SK-N-SH treated with all-trans-retinoic acid at 6 μM for 48 hours (cell line): Measurements from ENCODE around the gene CACNA1D.

Experiments
- ATAC-seq: fragments of 200-7000 bp; cut with Tn5 transposase; 3 replicates; pipeline ENCODE4 v1.9.1; 2020; ENCODE audit warnings: mild to moderate bottlenecking, moderate library complexity
- ARNTL ChIP-seq: fragments of 450-650 bp; formaldehyde crosslinking; IDR thresholded peaks from 2 replicates; pipeline ENCODE4 v1.5.0; 2020; ENCODE audit warnings: low read depth, mild to moderate bottlenecking, moderate library complexity, borderline replicate concordance
- CREB5 ChIP-seq: fragments of 250-450 bp; sonication (Bioruptor Pico); IDR thresholded peaks from 2 replicates; pipeline ENCODE4 v1.5.1; 2020; ENCODE audit warnings: low read depth, mild to moderate bottlenecking, moderate library complexity
- ESRRG ChIP-seq: fragments of 250-450 bp; sonication (Bioruptor Pico); IDR thresholded peaks from 2 replicates; pipeline ENCODE4 v1.6.1; 2021; ENCODE audit warnings: mild to moderate bottlenecking
- ISL1 ChIP-seq: fragments of 250-450 bp; sonication (Bioruptor Pico); IDR thresholded peaks from 2 replicates; pipeline ENCODE4 v2.1.2; 2022; ENCODE audit warnings: mild to moderate bottlenecking, moderate library complexity
- OSR1 ChIP-seq: fragments of 250-450 bp; sonication (Bioruptor Pico); IDR thresholded peaks from 2 replicates; pipeline ENCODE4 v1.8.0; 2022; ENCODE audit warnings: moderate library complexity, mild to moderate bottlenecking, inconsistent platforms
- PATZ1 ChIP-seq: fragments of 250-450 bp; sonication (Bioruptor Pico); IDR thresholded peaks from 2 replicates; pipeline ENCODE4 v1.8.0; 2020; ENCODE audit warnings: mild to moderate bottlenecking, moderate library complexity, borderline replicate concordance
- PPARA ChIP-seq: fragments of 250-450 bp; sonication (Bioruptor Pico); IDR thresholded peaks from 2 replicates; pipeline ENCODE4 v1.5.0; 2020; ENCODE audit warnings: mild to moderate bottlenecking, borderline replicate concordance
- RARB ChIP-seq: fragments of 250-450 bp; sonication (Bioruptor Pico); IDR thresholded peaks from 2 replicates; pipeline ENCODE4 v1.8.0; 2021; ENCODE audit warnings: mild to moderate bottlenecking, moderate library complexity
- SNAI2 ChIP-seq: fragments of 250-450 bp; sonication (Bioruptor Pico); IDR thresholded peaks from 2 replicates; pipeline ENCODE4 v1.5.0; 2020; ENCODE audit warnings: mild to moderate bottlenecking, moderate library complexity
- TCF4 ChIP-seq: fragments of 250-450 bp; sonication (Bioruptor Pico); IDR thresholded peaks from 2 replicates; pipeline ENCODE4 v1.8.0; 2021; ENCODE audit warnings: mild to moderate bottlenecking, moderate library complexity, borderline replicate concordance
- TOX ChIP-seq: fragments of 250-450 bp; sonication (Bioruptor Pico); IDR thresholded peaks from 2 replicates; pipeline ENCODE4 v1.8.0; 2021; ENCODE audit warnings: mild to moderate bottlenecking, moderate library complexity, borderline replicate concordance
- ZC3H10 ChIP-seq: fragments of 250-450 bp; sonication (Bioruptor Pico); IDR thresholded peaks from 2 replicates; pipeline ENCODE4 v1.5.1; 2021; ENCODE audit warnings: mild to moderate bottlenecking, moderate library complexity
- ZFP30 ChIP-seq: fragments of 450-650 bp; formaldehyde crosslinking; IDR thresholded peaks from 2 replicates; pipeline ENCODE4 v1.5.0; 2022; ENCODE audit warnings: mild to moderate bottlenecking, moderate library complexity
- ZNF565 ChIP-seq: fragments of 450-650 bp; formaldehyde crosslinking; conservative IDR thresholded peaks from 2 replicates; pipeline ENCODE4 v1.5.0; 2020; ENCODE audit warnings: low read depth, mild to moderate bottlenecking, moderate library complexity
- ZNF70 ChIP-seq: fragments of 450-650 bp; formaldehyde crosslinking; IDR thresholded peaks from 2 replicates; pipeline ENCODE4 v1.5.0; 2020; ENCODE audit warnings: mild to moderate bottlenecking, moderate library complexity
- ZNF8 ChIP-seq: fragments of 450-650 bp; formaldehyde crosslinking; IDR thresholded peaks from 2 replicates; pipeline ENCODE4 v1.5.0; 2020; ENCODE audit warnings: mild to moderate bottlenecking, moderate library complexity
- TF ChIP-seq, protein P1 (sequence below): fragments of 250-450 bp; sonication (Bioruptor Pico); IDR thresholded peaks from 2 replicates; pipeline ENCODE4 v1.5.1; 2021; ENCODE audit warnings: mild to moderate bottlenecking, moderate library complexity
- TF ChIP-seq, protein P2 (sequence below): fragments of 250-450 bp; sonication (Bioruptor Pico); IDR thresholded peaks from 2 replicates; pipeline ENCODE4 v1.8.0; 2021; ENCODE audit warnings: low read depth, mild to moderate bottlenecking, moderate library complexity, borderline replicate concordance
- TF ChIP-seq, protein P3 (sequence below): fragments of 250-450 bp; sonication (Bioruptor Pico); IDR thresholded peaks from 2 replicates; pipeline ENCODE4 v1.5.0; 2020; ENCODE audit warnings: mild to moderate bottlenecking, moderate library complexity

CACNA1D gene

GRCh38 chr3:53589806-53590205 lies 95.4 kb downstream of the CACNA1D start (continued):
- TF ChIP-seq CREB5 (CRISPR knock-in tag) = no peak
- TF ChIP-seq, protein P1, sequence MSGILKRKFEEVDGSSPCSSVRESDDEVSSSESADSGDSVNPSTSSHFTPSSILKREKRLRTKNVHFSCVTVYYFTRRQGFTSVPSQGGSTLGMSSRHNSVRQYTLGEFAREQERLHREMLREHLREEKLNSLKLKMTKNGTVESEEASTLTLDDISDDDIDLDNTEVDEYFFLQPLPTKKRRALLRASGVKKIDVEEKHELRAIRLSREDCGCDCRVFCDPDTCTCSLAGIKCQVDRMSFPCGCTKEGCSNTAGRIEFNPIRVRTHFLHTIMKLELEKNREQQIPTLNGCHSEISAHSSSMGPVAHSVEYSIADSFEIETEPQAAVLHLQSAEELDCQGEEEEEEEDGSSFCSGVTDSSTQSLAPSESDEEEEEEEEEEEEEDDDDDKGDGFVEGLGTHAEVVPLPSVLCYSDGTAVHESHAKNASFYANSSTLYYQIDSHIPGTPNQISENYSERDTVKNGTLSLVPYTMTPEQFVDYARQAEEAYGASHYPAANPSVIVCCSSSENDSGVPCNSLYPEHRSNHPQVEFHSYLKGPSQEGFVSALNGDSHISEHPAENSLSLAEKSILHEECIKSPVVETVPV (CRISPR knock-in tag) = no peak
- TF ChIP-seq, protein P2, sequence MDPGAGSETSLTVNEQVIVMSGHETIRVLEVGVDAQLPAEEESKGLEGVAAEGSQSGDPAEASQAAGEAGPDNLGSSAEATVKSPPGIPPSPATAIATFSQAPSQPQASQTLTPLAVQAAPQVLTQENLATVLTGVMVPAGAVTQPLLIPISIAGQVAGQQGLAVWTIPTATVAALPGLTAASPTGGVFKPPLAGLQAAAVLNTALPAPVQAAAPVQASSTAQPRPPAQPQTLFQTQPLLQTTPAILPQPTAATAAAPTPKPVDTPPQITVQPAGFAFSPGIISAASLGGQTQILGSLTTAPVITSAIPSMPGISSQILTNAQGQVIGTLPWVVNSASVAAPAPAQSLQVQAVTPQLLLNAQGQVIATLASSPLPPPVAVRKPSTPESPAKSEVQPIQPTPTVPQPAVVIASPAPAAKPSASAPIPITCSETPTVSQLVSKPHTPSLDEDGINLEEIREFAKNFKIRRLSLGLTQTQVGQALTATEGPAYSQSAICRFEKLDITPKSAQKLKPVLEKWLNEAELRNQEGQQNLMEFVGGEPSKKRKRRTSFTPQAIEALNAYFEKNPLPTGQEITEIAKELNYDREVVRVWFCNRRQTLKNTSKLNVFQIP (CRISPR knock-in tag) = no peak

- TF ChIP-seq ZNF70 (CRISPR knock-in tag) = no peak
- TF ChIP-seq, all 23 proteins: peak for 0
- ATAC-seq = no peak
These were observed 96.2 kb downstream of the CACNA1D start for GRCh38 chr3:53590606-53591005.

- TF ChIP-seq, protein P1 (CRISPR knock-in tag) = no peak
- TF ChIP-seq PATZ1 (CRISPR knock-in tag) (no peak), RARB (CRISPR knock-in tag) (no peak), SNAI2 (CRISPR knock-in tag) (no peak), TOX (CRISPR knock-in tag) (no peak), OSR1 (CRISPR knock-in tag) (no peak), ARNTL (no peak), TCF4 (CRISPR knock-in tag) (no peak), ISL1 (CRISPR knock-in tag) (no peak), ZNF565 (no peak), ZFP30 (CRISPR knock-in tag) (no peak), PPARA (CRISPR knock-in tag) (no peak), ESRRG (CRISPR knock-in tag) (no peak), ZC3H10 (no peak), ZNF8 (CRISPR knock-in tag) (no peak)
- TF ChIP-seq, protein P3, sequence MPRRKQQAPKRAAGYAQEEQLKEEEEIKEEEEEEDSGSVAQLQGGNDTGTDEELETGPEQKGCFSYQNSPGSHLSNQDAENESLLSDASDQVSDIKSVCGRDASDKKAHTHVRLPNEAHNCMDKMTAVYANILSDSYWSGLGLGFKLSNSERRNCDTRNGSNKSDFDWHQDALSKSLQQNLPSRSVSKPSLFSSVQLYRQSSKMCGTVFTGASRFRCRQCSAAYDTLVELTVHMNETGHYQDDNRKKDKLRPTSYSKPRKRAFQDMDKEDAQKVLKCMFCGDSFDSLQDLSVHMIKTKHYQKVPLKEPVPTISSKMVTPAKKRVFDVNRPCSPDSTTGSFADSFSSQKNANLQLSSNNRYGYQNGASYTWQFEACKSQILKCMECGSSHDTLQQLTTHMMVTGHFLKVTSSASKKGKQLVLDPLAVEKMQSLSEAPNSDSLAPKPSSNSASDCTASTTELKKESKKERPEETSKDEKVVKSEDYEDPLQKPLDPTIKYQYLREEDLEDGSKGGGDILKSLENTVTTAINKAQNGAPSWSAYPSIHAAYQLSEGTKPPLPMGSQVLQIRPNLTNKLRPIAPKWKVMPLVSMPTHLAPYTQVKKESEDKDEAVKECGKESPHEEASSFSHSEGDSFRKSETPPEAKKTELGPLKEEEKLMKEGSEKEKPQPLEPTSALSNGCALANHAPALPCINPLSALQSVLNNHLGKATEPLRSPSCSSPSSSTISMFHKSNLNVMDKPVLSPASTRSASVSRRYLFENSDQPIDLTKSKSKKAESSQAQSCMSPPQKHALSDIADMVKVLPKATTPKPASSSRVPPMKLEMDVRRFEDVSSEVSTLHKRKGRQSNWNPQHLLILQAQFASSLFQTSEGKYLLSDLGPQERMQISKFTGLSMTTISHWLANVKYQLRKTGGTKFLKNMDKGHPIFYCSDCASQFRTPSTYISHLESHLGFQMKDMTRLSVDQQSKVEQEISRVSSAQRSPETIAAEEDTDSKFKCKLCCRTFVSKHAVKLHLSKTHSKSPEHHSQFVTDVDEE = no peak
- ATAC-seq = no peak
These were observed 97.2 kb downstream of the CACNA1D start for GRCh38 chr3:53591646-53592045.

- no peak for ATAC-seq
These were observed 98.5 kb downstream of the CACNA1D start for GRCh38 chr3:53592862-53593261.

More at GRCh38 chr3:53592862-53593261, 98.5 kb downstream of the CACNA1D start:
- TF ChIP-seq, protein P1 (CRISPR knock-in tag) = no peak
- no peak for TF ChIP-seq RARB (CRISPR knock-in tag)
